Neural cell (in vitro differentiated cells): ENCODE results near the gene NRCAM. TPM values are rescaled to one million over a fixed set of nuclear protein-coding genes. Genes with fewer than 3 reads are reported as not detected.

Experiments used
- H2AFZ ChIP-seq: fragments of 200-600, 300-800 bp; sonication (generic), shearing (Covaris generic); 2 replicates; pipeline ENCODE4 v1.6.0; 2014; ENCODE audit warnings: low read depth, mild to moderate bottlenecking, antibody characterized with exemption, low read length, moderate library complexity
- H3F3A ChIP-seq: fragments of 200-600 bp; shearing (Covaris generic); 2 replicates; pipeline ENCODE4 v1.6.1; 2016; ENCODE audit warnings: mild to moderate bottlenecking, moderate library complexity, mixed read lengths, antibody characterized with exemption, low read length; ENCODE audit not compliant: insufficient read depth, poor library complexity, severe bottlenecking
- H3K27ac ChIP-seq: fragments of 200-600, 300-800 bp; sonication (generic), shearing (Covaris generic); 2 replicates; pipeline ENCODE4 v1.5.1; 2014; ENCODE audit warnings: mild to moderate bottlenecking, low read length, moderate library complexity
- H3K27me3 ChIP-seq: fragments of 300-800, 200-600 bp; sonication (generic), shearing (Covaris generic); 2 replicates; pipeline ENCODE4 v1.6.0; 2014; ENCODE audit warnings: mild to moderate bottlenecking, low read depth, low read length, moderate library complexity; ENCODE audit not compliant: insufficient read depth
- H3K36me3 ChIP-seq: fragments of 300-800, 200-600 bp; sonication (generic), shearing (Covaris generic); 2 replicates; pipeline ENCODE4 v1.5.1; 2014; ENCODE audit warnings: mild to moderate bottlenecking, antibody characterized with exemption, low read length, moderate library complexity; ENCODE audit not compliant: insufficient read depth
- H3K4me2 ChIP-seq: fragments of 300-800, 200-600 bp; sonication (generic), shearing (Covaris generic); 2 replicates; pipeline ENCODE4 v1.6.0; 2014; ENCODE audit warnings: mild to moderate bottlenecking, low read length
- H3K4me3 ChIP-seq: fragments of 300-800, 200-600 bp; sonication (generic), shearing (Covaris generic); 2 replicates; pipeline ENCODE4 v1.5.1; 2014; ENCODE audit warnings: mild to moderate bottlenecking, low read length, moderate library complexity
- H3K79me2 ChIP-seq: fragments of 200-600 bp; shearing (Covaris generic); replicated peaks from 2 replicates; pipeline ENCODE4 v1.6.0; 2014; ENCODE audit warnings: mild to moderate bottlenecking, low read length, moderate library complexity; ENCODE audit not compliant: insufficient read depth
- H3K9ac ChIP-seq: fragments of 300-800, 200-600 bp; sonication (generic), shearing (Covaris generic); 2 replicates; pipeline ENCODE4 v1.6.1; 2016; ENCODE audit warnings: mild to moderate bottlenecking, low read length, mixed read lengths
- H3K9me2 ChIP-seq: fragments of 200-600 bp; shearing (Covaris generic); 2 replicates; pipeline ENCODE4 v1.6.1; 2016; ENCODE audit warnings: mild to moderate bottlenecking, low read length, mixed read lengths; ENCODE audit not compliant: insufficient read depth
- H3K9me3 ChIP-seq: fragments of 200-600, 300-800 bp; sonication (generic), shearing (Covaris generic); 2 replicates; pipeline ENCODE4 v1.6.1; 2016; ENCODE audit warnings: mild to moderate bottlenecking, mixed run types, low read length, moderate library complexity, mixed read lengths
- H4K20me1 ChIP-seq: fragments of 200-600 bp; shearing (Covaris generic); 2 replicates; pipeline ENCODE4 v1.6.1; 2016; ENCODE audit warnings: mild to moderate bottlenecking, mixed run types; ENCODE audit not compliant: insufficient read depth
- CTCF ChIP-seq: fragments of 450-650 bp; IDR thresholded peaks from 2 replicates; pipeline ENCODE4 v1.5.1; 2014; ENCODE audit warnings: antibody characterized with exemption, mild to moderate bottlenecking, moderate library complexity; ENCODE audit not compliant: poor library complexity, severe bottlenecking
- EP300 ChIP-seq: fragments of 450-650 bp; conservative IDR thresholded peaks from 2 replicates; pipeline ENCODE4 v1.6.1; 2014; ENCODE audit warnings: antibody characterized with exemption, mild to moderate bottlenecking, moderate library complexity; ENCODE audit not compliant: poor library complexity, severe bottlenecking
- EZH2 ChIP-seq: fragments of 200-600, 300-800 bp; shearing (Covaris generic), sonication (generic); IDR thresholded peaks from 2 replicates; pipeline ENCODE4 v1.6.1; 2014; ENCODE audit warnings: antibody characterized with exemption, low read length, borderline replicate concordance, mild to moderate bottlenecking; ENCODE audit not compliant: insufficient read depth, poor library complexity, severe bottlenecking
- MXI1 ChIP-seq: fragments of 450-650 bp; conservative IDR thresholded peaks from 2 replicates; pipeline ENCODE4 v1.6.1; 2014; ENCODE audit warnings: antibody characterized with exemption, mild to moderate bottlenecking; ENCODE audit not compliant: poor library complexity, severe bottlenecking
- POLR2AphosphoS5 ChIP-seq: IDR thresholded peaks from 2 replicates; pipeline ENCODE4 v1.6.1; 2012
- RAD21 ChIP-seq: fragments of 450-650 bp; conservative IDR thresholded peaks from 2 replicates; pipeline ENCODE4 v1.6.1; 2014; ENCODE audit warnings: antibody characterized with exemption, mild to moderate bottlenecking, moderate library complexity
- REST ChIP-seq: IDR thresholded peaks from 2 replicates; pipeline ENCODE4 v1.6.1; 2012; ENCODE audit warnings: borderline replicate concordance
- SMC3 ChIP-seq: fragments of 450-650 bp; conservative IDR thresholded peaks from 2 replicates; pipeline ENCODE4 v1.6.1; 2014; ENCODE audit warnings: antibody characterized with exemption, mild to moderate bottlenecking, moderate library complexity; ENCODE audit not compliant: poor library complexity
- TAF1 ChIP-seq: IDR thresholded peaks from 2 replicates; pipeline ENCODE4 v1.6.1; 2012; ENCODE audit warnings: low read depth
- polyA plus RNA-seq: library from polyadenylated mRNA; depleted of rRNA; stranded (reverse); fragments of >200 nt; gene quantifications from 2 replicates; pipeline ENCODE4 v1.2.3, GENCODE V29; 2014

The NRCAM gene
- polyA plus RNA-seq, 1 donor from 2014 or later, result 90.9 TPM

- H3K9me3 ChIP-seq, result no peaks in the 10 kb centered on the region
These were observed 134.2 kb downstream of the NRCAM start for GRCh38 chr7:108322046-108322445.

GRCh38 chr7:108321359-108321758 lies 134.9 kb downstream of the NRCAM start:
- TF ChIP-seq EP300 (no peak), EZH2 (no peak), POLR2AphosphoS5 (no peak), MXI1 (no peak), RAD21 (no peak), REST (no peak)
- Histone ChIP-seq H3K4me3 (no peak overlapping the region), H3K9ac (no peak overlapping the region), H4K20me1 (no peaks in the 10 kb centered on the region), H3K27me3 (no peaks in the 10 kb centered on the region), H3F3A (no peaks in the 10 kb centered on the region), H3K36me3 (no peaks in the 10 kb centered on the region), H3K79me2 (peaks cover 3% of the 10 kb centered on the region), H3K4me2 (no peak overlapping the region), H3K9me3 (no peaks in the 10 kb centered on the region), H2AFZ (no peak overlapping the region), H3K27ac (no peak overlapping the region), H3K9me2 (no peaks in the 10 kb centered on the region)

More at GRCh38 chr7:108322046-108322445, 134.2 kb downstream of the NRCAM start:
- Histone ChIP-seq H4K20me1 (no peaks in the 10 kb centered on the region), H3K27ac (no peak overlapping the region), H3K36me3 (no peaks in the 10 kb centered on the region), H3K9ac (no peak overlapping the region), H2AFZ (no peak overlapping the region), H3K27me3 (no peaks in the 10 kb centered on the region), H3K4me3 (no peak overlapping the region), H3K79me2 (peaks cover 3% of the 10 kb centered on the region), H3F3A (no peaks in the 10 kb centered on the region), H3K9me2 (no peaks in the 10 kb centered on the region), H3K4me2 (no peak overlapping the region)
- TF ChIP-seq CTCF (no peak), SMC3 (no peak), POLR2AphosphoS5 (no peak), MXI1 (no peak), REST (no peak), EZH2 (no peak), RAD21 (no peak), EP300 (no peak), TAF1 (no peak)
